ENCODE data around the gene CCNG2.

CCNG2 gene

DNA sequence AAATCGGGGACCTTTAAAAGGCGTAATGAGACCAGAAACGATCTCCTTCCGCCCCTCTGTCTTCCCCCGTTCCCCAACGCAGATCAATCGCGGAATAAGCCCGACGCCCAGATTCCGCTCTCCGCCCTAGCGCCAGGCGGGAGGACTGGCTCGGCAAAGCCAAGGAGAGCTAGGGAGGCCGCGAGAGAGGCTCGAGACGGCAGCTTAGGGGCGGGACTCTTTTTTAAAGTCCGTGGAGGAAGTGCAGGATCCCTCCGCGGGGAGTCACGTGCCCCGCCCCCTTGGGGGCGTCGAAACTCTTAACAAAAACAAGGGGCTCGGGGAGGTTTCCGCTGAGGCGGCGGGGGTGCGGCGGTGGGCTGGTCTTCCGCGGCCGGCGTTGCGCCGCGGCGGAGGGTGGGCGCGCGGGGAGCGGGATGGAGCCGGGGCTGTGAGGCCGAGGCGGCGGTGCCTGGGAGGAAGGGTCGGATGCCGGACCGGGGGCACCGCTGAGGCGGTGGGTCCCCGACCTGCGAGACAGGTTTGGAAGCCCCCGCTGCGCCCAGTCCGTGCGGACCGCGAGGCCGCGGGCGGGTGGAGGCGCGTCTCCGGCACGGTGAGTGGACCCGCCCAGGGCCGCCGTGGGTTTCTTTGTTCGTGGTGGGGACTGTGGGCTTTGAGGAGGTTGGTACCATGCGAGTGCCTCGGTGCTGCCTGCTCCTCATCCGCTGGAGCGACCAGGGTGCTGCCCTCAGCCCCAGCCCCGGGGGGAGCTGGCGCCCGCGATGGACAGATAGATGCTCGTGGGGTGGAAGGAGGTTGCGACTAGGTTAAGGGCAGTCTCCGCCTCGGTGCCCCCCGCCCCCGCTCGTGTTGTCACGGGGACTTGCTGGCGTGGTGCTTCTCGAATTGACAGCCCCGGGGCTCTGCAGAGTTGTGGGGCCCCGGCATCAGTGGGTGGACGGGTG lies at the start of gene CCNG2:
CCNG2 (plus strand) TSS at position 296 of the 947 bp plus-strand sequence. CDS start 1,326 bp downstream, outside the sequence.
- no peak for TF ChIP-seq CTCF (conservative IDR thresholded peaks at IDR 0.05; ENCODE audit: low read depth, low read length)
- peak; percentile 96 for DNase-seq (ENCODE audit: low read depth)

DNA sequence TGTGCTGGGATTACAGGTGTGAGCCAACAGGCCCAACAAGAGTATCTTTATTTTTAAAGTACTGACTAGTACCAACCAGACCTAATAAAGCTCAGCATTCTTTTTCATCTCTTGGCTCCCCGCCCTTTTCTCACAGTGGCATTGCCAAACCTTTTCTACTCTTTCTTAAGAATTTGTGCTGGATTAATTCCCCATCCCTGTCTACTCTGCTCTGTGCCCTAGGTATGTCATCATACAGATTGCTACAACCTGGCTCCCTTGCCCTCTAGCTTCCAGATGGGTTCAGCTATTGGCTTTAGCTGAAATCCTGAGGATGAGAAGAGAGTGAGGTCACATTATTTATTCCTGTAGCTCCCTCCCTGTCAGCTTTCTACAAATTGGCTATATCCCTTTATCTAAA lies 46.3 kb upstream of the CCNG2 start:
- H3K4me3 ChIP-seq (ENCODE audit: low read depth, low read length) = no peak overlapping the region
- no peak for DNase-seq (ENCODE audit: low read depth)
- no peak for TF ChIP-seq CTCF (conservative IDR thresholded peaks at IDR 0.05; ENCODE audit: low read depth, low read length)

More for the DNA sequence above, at the start of gene CCNG2:
- peak within 1 kb of the TSS; percentile 98 for H3K4me3 ChIP-seq (ENCODE audit: low read depth, low read length)

DNA sequence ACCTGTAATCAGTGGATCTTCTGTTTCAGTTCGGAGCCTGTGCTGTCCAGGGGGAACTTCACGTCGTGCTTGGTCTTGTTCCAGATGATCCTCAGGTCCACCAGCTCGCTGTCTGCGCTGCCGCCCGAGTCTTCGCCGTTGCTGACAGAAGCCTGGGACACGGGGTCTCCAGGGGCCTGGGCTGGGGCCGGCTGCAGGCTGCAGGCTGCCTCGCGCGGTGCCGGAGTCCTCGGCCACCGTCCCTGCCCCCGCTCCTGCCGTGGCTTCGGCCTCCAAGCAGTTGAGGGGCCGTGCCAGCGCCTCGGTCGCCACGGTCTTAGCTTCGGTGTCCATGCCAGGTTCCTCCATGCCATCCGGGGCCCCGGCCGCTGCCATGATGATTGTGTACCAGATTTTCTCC lies 43.9 kb upstream of the CCNG2 start:
- DNase-seq (ENCODE audit: low read depth) = no peak
- H3K4me3 ChIP-seq (ENCODE audit: low read depth, low read length) = no peak overlapping the region

DNA sequence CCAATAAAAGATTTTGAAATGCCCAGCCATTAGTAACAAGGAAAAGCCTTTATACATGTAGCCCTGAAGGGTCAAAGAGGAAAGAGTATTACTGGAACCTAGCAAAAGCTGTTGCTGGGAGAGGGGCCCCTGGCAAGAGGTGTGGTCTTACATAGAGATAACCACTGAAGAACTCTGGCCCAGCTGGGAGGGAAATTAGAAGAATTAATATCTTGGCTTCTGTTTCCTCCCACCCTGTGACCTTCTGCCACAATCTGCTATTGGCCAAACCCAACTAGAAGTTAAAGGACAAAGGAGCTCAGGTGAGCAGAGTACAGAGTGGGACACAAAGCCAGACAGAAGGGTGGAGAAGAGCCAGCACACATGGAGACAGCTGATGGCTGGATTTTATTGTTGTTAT lies 39.3 kb upstream of the CCNG2 start:
- TF ChIP-seq CTCF (conservative IDR thresholded peaks at IDR 0.05; ENCODE audit: low read depth, low read length) = no peak
- H3K4me3 ChIP-seq (ENCODE audit: low read depth, low read length) = no peak overlapping the region
- DNase-seq (ENCODE audit: low read depth) = no peak

More for the DNA sequence above, 43.9 kb upstream of the CCNG2 start:
- TF ChIP-seq CTCF (conservative IDR thresholded peaks at IDR 0.05; ENCODE audit: low read depth, low read length) = no peak

- DNase-seq (ENCODE audit: low read depth) = peak; percentile 13
- no peak overlapping the region for H3K4me3 ChIP-seq (ENCODE audit: low read depth, low read length)
- TF ChIP-seq CTCF (conservative IDR thresholded peaks at IDR 0.05; ENCODE audit: low read depth, low read length) = peak; percentile 35
These were observed 36.0 kb upstream of the CCNG2 start for GRCh38 chr4:77120886-77121508.

DNA sequence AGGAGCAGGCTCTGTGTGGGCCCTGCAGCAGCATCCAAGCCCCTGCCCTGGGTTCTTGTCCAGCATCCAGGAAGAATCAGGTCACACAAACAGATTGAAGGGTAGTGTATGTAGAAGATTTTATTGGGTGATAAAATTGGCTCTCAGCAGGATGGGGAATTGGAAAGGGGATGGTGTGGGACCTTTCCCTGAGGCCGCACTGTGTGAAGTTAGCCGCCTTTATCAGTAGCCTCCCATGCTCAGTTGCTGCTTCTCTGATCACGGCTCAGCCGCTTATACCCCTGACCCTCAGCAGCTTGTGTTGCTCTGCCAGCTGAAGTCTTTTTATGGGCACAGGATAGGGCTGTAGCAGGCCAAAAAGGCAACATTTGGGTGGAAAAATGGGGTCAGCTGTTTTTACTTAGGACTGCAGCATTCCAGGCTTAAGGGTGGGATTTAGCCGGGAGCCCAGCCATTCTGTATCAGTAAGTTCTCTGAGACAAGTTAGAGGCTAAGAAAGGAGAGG lies 35.2 kb upstream of the CCNG2 start:
- H3K4me3 ChIP-seq (ENCODE audit: low read depth, low read length) = no peak overlapping the region
- no peak for TF ChIP-seq CTCF (conservative IDR thresholded peaks at IDR 0.05; ENCODE audit: low read depth, low read length)
- DNase-seq (ENCODE audit: low read depth) = no peak
